H1 (cell line): Measurements from ENCODE around the gene ADGRD2. TPM values are rescaled to one million over a fixed set of nuclear protein-coding genes. Genes with fewer than 3 reads are reported as not detected.

Experiments
- BRCA1 ChIP-seq: IDR thresholded peaks from 2 replicates; pipeline ENCODE4 v1.6.1; 2012; ENCODE audit warnings: low read depth, low read length, improper control_type of control experiment
- CBX5 ChIP-seq: fragments of 300-800, 300-1000 bp; sonication (generic); IDR thresholded peaks from 2 replicates; pipeline ENCODE4 v1.7.1; 2016; ENCODE audit warnings: antibody characterized with exemption, low read length, low read depth
- CHD7 ChIP-seq: fragments of 300-600 bp; sonication (generic); IDR thresholded peaks from 2 replicates; pipeline ENCODE4 v1.7.1; 2012; ENCODE audit warnings: low read length, moderate library complexity, mild to moderate bottlenecking, inconsistent platforms; ENCODE audit not compliant: insufficient replicate concordance
- JUND ChIP-seq: IDR thresholded peaks from 2 replicates; pipeline ENCODE4 v1.6.1; 2011; ENCODE audit warnings: mild to moderate bottlenecking, improper control_type of control experiment, low read length
- PHF8 ChIP-seq: fragments of 200-600 bp; sonication (generic); conservative IDR thresholded peaks from 2 replicates; pipeline ENCODE4 v1.7.1; 2012; ENCODE audit warnings: low read depth, mild to moderate bottlenecking, inconsistent platforms, low read length, moderate library complexity
- POU5F1 ChIP-seq: IDR thresholded peaks from 2 replicates; pipeline ENCODE4 v1.6.1; 2011; ENCODE audit warnings: low read depth, mild to moderate bottlenecking, low read length, moderate library complexity
- RAD21 ChIP-seq, 2 experiments: IDR thresholded peaks in 1 of 2; conservative IDR thresholded peaks in 1 of 2; 2 replicates each; pipeline ENCODE4 v1.6.1; 2011; ENCODE audit warnings: low read depth in 2 of 2, low read length in 2 of 2, improper control_type of control experiment in 1 of 2, inconsistent platforms in 1 of 2, mild to moderate bottlenecking in 1 of 2, moderate library complexity in 1 of 2
- RXRA ChIP-seq: IDR thresholded peaks from 2 replicates; pipeline ENCODE4 v1.6.1; 2011; ENCODE audit warnings: low read depth, mild to moderate bottlenecking, low read length, moderate library complexity; ENCODE audit not compliant: insufficient read depth
- SIX5 ChIP-seq: IDR thresholded peaks from 2 replicates; pipeline ENCODE4 v1.6.1; 2011; ENCODE audit warnings: mild to moderate bottlenecking, low read depth, low read length
- TAF7 ChIP-seq: optimal IDR thresholded peaks from 2 replicates; pipeline ENCODE3; 2011; ENCODE audit warnings: low read depth, mild to moderate bottlenecking, inconsistent platforms, low read length, moderate library complexity, borderline replicate concordance
- TEAD4 ChIP-seq: IDR thresholded peaks from 2 replicates; pipeline ENCODE4 v1.6.1; 2012; ENCODE audit warnings: low read depth, low read length, inconsistent platforms, mixed read lengths
- YY1 ChIP-seq: IDR thresholded peaks from 2 replicates; pipeline ENCODE4 v1.6.1; 2011; ENCODE audit warnings: low read depth, mild to moderate bottlenecking, low read length
- polyA plus RNA-seq, 7 experiments: library from polyadenylated mRNA; depleted of rRNA in 3 of 7; stranded (reverse) in 5 of 7; unstranded in 2 of 7; fragments of >200 nt in 5 of 7; fragments of 200-250 nt in 2 of 7; gene quantifications; 1 replicate in 5 of 7; 2 replicates in 1 of 7; 4 replicates in 1 of 7; pipeline versions ENCODE4 v1.2.1 to v1.2.3, GENCODE V29; 2011 to 2013; ENCODE audit warnings: missing spikeins in 2 of 7, mixed read lengths in 2 of 7
- total RNA-seq: library from RNA; stranded (reverse); fragmentation: NEBNext Ultra II Directional; extraction: Animal tissue kit (Norgen Biotek cat#: 25700); gene quantifications from 2 replicates; pipeline ENCODE4 v1.2.1, GENCODE V29; 2021

Gene ADGRD2
- total and polyA plus RNA-seq, 2 of the 8 experiments (the other 6 are each of a cell fraction or from before 2014, with no cell fraction given): 0.41 to 1.4 TPM

- TF ChIP-seq CHD7 (no peak), PHF8 (no peak), TEAD4 (no peak), TAF7 (no peak), BRCA1 (no peak), SIX5 (no peak), POU5F1 (no peak), CBX5 (no peak), YY1 (no peak), RXRA (no peak), RAD21 (IDR thresholded peaks at IDR 0.05 in 1 of 2, conservative IDR thresholded peaks at IDR 0.05 in 1 of 2; ENCODE audit: low read depth in 2 of 2, low read length in 2 of 2) (no peak), JUND (no peak)
Measured at GRCh38 chr9:124512806-124513204, 62.6 kb downstream of the ADGRD2 start (continued).
